ENCODE data around the gene PBX1. TPM values are rescaled to one million over a fixed set of nuclear protein-coding genes. Genes with fewer than 3 reads are reported as not detected.

The PBX1 gene
- 10 to 100 TPM; 50.2 to 60.4 TPM for total RNA-seq

GRCh38 chr1:164558461-164559341 is at the start of gene PBX1:
PBX1 (plus strand) TSS chr1:164559184.
- no peaks in the 10 kb centered on the region for H3K9me3 ChIP-seq
- H3K36me3 ChIP-seq = no peaks in the 10 kb centered on the region
- peak within 1 kb of the TSS; percentile 66 to 70 for H3K4me3 ChIP-seq
- peak within 1 kb of the TSS; percentile 87 to 90 for H3K27ac ChIP-seq
- DNase-seq (ENCODE audit: low spot score) = peak; percentile 99
- TF ChIP-seq POLR2AphosphoS5 (IDR thresholded peaks at IDR 0.05) (peak; percentile 98), POLR2A (IDR thresholded peaks at IDR 0.05) (peak; percentile 82)
- TF ChIP-seq, protein P1, sequence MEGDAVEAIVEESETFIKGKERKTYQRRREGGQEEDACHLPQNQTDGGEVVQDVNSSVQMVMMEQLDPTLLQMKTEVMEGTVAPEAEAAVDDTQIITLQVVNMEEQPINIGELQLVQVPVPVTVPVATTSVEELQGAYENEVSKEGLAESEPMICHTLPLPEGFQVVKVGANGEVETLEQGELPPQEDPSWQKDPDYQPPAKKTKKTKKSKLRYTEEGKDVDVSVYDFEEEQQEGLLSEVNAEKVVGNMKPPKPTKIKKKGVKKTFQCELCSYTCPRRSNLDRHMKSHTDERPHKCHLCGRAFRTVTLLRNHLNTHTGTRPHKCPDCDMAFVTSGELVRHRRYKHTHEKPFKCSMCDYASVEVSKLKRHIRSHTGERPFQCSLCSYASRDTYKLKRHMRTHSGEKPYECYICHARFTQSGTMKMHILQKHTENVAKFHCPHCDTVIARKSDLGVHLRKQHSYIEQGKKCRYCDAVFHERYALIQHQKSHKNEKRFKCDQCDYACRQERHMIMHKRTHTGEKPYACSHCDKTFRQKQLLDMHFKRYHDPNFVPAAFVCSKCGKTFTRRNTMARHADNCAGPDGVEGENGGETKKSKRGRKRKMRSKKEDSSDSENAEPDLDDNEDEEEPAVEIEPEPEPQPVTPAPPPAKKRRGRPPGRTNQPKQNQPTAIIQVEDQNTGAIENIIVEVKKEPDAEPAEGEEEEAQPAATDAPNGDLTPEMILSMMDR (IDR thresholded peaks at IDR 0.05) = no peak
- intact Hi-C loops (cut with DNase I) = loop anchor here (10.0 kb wide), 1 partner anchor 1024 kb away; no protein-coding TSS in a partner anchor
- H3K4me1 ChIP-seq (replicated peaks) = no peaks in the 10 kb centered on the region
- no peaks in the 10 kb centered on the region for H3K27me3 ChIP-seq (replicated peaks; ENCODE audit: insufficient read depth)
- under 1% methylated on average over 28 of the region's 28 CpGs for WGBS

- intact Hi-C loops (cut with DNase I) = no loop called here
These were observed 48.5 kb upstream of the PBX1 start for GRCh38 chr1:164510435-164510834.

DNA sequence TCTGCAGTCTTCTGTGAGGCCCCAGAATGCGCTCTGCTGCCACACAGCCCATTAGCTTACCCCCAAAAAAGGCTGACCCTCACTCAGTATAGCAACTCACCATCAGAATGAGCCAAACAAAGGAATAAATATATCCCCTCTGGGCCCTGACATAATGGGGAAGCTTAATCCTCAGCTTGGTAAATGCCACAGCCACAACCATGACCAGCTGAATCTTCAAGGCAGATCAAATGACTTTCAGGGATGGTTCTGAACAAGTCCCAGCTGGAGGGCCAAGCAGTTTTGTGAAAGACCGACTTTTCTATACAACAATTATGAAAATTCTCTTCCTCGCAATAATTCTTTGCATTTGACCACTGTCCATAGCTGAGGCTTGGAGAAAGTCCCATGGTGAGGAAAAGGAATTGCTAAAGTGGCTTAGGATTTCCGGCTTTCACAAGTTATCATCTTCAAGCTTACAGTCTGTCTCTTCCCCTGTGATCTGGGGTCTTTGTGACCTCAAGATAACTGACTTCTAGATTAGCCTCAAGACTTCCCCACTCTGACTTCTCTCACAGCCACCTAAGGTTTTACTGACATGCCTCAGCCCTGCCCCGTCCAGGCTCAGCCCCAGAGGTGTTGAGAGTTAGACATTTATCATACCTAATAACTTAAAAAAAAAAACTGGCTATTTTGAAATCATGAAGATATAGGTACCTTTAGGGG is 47.8 kb upstream of the PBX1 start:
- no peak for DNase-seq (ENCODE audit: low spot score)
- H3K27me3 ChIP-seq (replicated peaks; ENCODE audit: insufficient read depth) = no peaks in the 10 kb centered on the region
- no peaks in the 10 kb centered on the region for H3K4me1 ChIP-seq (replicated peaks)
- no peak overlapping the region for H3K27ac ChIP-seq
- no peaks in the 10 kb centered on the region for H3K36me3 ChIP-seq
- H3K4me3 ChIP-seq = no peak overlapping the region
- TF ChIP-seq, protein P1 (IDR thresholded peaks at IDR 0.05) = no peak
- no peak for TF ChIP-seq POLR2A (IDR thresholded peaks at IDR 0.05)
- TF ChIP-seq POLR2AphosphoS5 (IDR thresholded peaks at IDR 0.05) = no peak
- WGBS = 92% methylated on average over 5 of the region's 5 CpGs
- intact Hi-C loops (cut with DNase I) = no loop called here
- no peaks in the 10 kb centered on the region for H3K9me3 ChIP-seq

More at GRCh38 chr1:164510435-164510834, 48.5 kb upstream of the PBX1 start:
- TF ChIP-seq, protein P1 (IDR thresholded peaks at IDR 0.05) = no peak
- TF ChIP-seq POLR2AphosphoS5 (IDR thresholded peaks at IDR 0.05) (no peak), POLR2A (IDR thresholded peaks at IDR 0.05) (no peak)
- Histone ChIP-seq H3K4me1 (replicated peaks) (no peaks in the 10 kb centered on the region), H3K36me3 (no peaks in the 10 kb centered on the region), H3K27me3 (replicated peaks; ENCODE audit: insufficient read depth) (no peaks in the 10 kb centered on the region), H3K4me3 (no peak overlapping the region), H3K27ac (no peak overlapping the region), H3K9me3 (no peaks in the 10 kb centered on the region)
- no peak for DNase-seq (ENCODE audit: low spot score)
- WGBS = 86% methylated on average over 1 of the region's 1 CpG

- 66% methylated on average over 2 of the region's 2 CpGs for WGBS
These were observed 43.8 kb upstream of the PBX1 start for GRCh38 chr1:164515231-164515630.

More at GRCh38 chr1:164515231-164515630, 43.8 kb upstream of the PBX1 start:
- DNase-seq (ENCODE audit: low spot score) = no peak
- intact Hi-C loops (cut with DNase I) = no loop called here
- H3K4me3 ChIP-seq = no peak overlapping the region
- no peaks in the 10 kb centered on the region for H3K36me3 ChIP-seq
- no peaks in the 10 kb centered on the region for H3K27me3 ChIP-seq (replicated peaks; ENCODE audit: insufficient read depth)
- no peaks in the 10 kb centered on the region for H3K9me3 ChIP-seq
- H3K27ac ChIP-seq = no peak overlapping the region
- H3K4me1 ChIP-seq (replicated peaks) = no peaks in the 10 kb centered on the region
- TF ChIP-seq, protein P1 (IDR thresholded peaks at IDR 0.05) = no peak
